ENCODE measurements around the gene AMOT.

- TF ChIP-seq POLR2A (IDR thresholded peaks at IDR 0.05; ENCODE audit: low read depth, low read length) (no peak), NFE2L2 (IDR thresholded peaks at IDR 0.05; ENCODE audit: low read depth, low read length) (no peak), CTCF (conservative IDR thresholded peaks at IDR 0.05; ENCODE audit: low read depth, low read length) (no peak)
Observed at GRCh38 chrX:112734290-112734689, 106.3 kb downstream of the AMOT start.
